GM12878 (cell line): ENCODE data around the gene OPTC.

Experiments used
- CTCF ChIP-seq, 3 experiments: IDR thresholded peaks in 2 of 3; conservative IDR thresholded peaks in 1 of 3; 2 replicates each; pipeline ENCODE4 v1.5.1; 2011; ENCODE audit warnings: low read depth in 3 of 3, low read length in 3 of 3, mild to moderate bottlenecking in 3 of 3, control low read depth in 2 of 3, moderate library complexity in 2 of 3, inconsistent platforms in 1 of 3, mixed read lengths in 1 of 3; ENCODE audit not compliant: control insufficient read depth in 2 of 3, insufficient read depth in 1 of 3; ENCODE audit errors: extremely low read depth in 1 of 3
- JUND ChIP-seq: IDR thresholded peaks from 2 replicates; pipeline ENCODE4 v1.6.1; 2012; ENCODE audit warnings: low read depth, mild to moderate bottlenecking, low read length, improper control_type of control experiment, moderate library complexity
- NBN ChIP-seq: fragments of 450-650 bp; IDR thresholded peaks from 2 replicates; pipeline ENCODE4 v1.6.1; 2016
- NKRF ChIP-seq: fragments of 450-650 bp; conservative IDR thresholded peaks from 2 replicates; pipeline ENCODE4 v1.6.1; 2017; ENCODE audit warnings: mild to moderate bottlenecking, moderate library complexity
- POLR2A ChIP-seq: IDR thresholded peaks from 2 replicates; pipeline ENCODE4 v1.6.1; 2011; ENCODE audit warnings: low read depth, mild to moderate bottlenecking, low read length
- SREBF2 ChIP-seq: IDR thresholded peaks from 2 replicates; pipeline ENCODE4 v1.6.1; 2012; ENCODE audit warnings: mild to moderate bottlenecking, low read length

DNA sequence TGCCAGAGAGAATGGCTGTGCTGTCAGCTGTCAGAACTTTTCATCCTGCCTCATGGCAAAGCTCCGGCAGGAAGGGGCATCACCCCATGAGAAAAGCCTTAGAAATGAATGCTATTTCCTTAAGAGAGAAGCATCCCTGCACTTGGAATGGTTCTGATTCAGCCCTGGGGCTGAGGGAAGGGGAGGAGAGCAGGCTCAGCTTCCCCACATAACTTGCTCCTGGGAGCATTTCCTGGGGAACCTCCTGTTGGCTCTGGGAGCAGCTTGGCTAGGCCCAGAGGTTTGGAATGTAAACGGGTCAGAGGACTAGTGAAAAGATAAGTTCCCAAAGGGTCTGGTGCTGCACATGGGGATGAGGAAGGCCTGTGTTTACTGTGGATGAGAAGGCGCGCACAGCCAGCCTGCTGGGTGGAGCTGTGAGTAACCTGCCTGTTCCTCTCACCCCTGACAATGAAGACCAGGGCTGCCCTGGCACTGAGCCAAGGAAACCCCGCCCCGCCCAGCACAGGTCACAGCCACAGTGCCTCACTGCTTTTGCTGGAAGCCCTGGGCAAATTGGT is 13.3 kb upstream of the OPTC start:
- TF ChIP-seq CTCF (IDR thresholded peaks at IDR 0.05 in 2 of 3, conservative IDR thresholded peaks at IDR 0.05 in 1 of 3; ENCODE audit: control insufficient read depth in 2 of 3, extremely low read depth in 1 of 3, insufficient read depth in 1 of 3, low read depth in 3 of 3, low read length in 3 of 3) (0 out of 6 replicates have a peak, but pooled peaks of 1 of the 3 experiments have one; percentile 0), NBN (no peak), JUND (no peak), NKRF (no peak), POLR2A (no peak), SREBF2 (no peak)
